Urinary bladder (tissue), 4 donors: Measurements from ENCODE around the gene HECTD2. TPM values are rescaled to one million over a fixed set of nuclear protein-coding genes. Genes with fewer than 3 reads are reported as not detected.
"Not testable (repeated sequence)": the region's sequence is repeated elsewhere in the genome, so short reads cannot be mapped to it uniquely, and the experiment has no call there.

ENCODE experiments used
- DNase-seq: peaks from one replicate; pipeline ENCODE4 v3.0.0-alpha.2; 2015; ENCODE audit errors: extremely low spot score
- H3K27ac ChIP-seq: one replicate; pipeline ENCODE4 v1.5.1; 2013; ENCODE audit warnings: low read depth, mild to moderate bottlenecking, moderate library complexity
- H3K36me3 ChIP-seq: one replicate; pipeline ENCODE4 v1.6.1; 2013; ENCODE audit warnings: mild to moderate bottlenecking, moderate library complexity; ENCODE audit not compliant: insufficient read depth
- H3K4me1 ChIP-seq: one replicate; pipeline ENCODE4 v1.6.1; 2013; ENCODE audit warnings: mild to moderate bottlenecking, moderate library complexity; ENCODE audit not compliant: insufficient read depth
- H3K4me3 ChIP-seq: one replicate; pipeline ENCODE4 v1.5.1; 2013; ENCODE audit warnings: low read depth, low read length
- WGBS: extraction: QIAGEN DNeasy Blood & Tissue Kit; methylation state at CpG from one replicate; pipeline ENCODE4 v1.1.7; 2013; 5-methylcytosine and 5-hydroxymethylcytosine counted together
- polyA plus RNA-seq: library from polyadenylated mRNA; stranded (reverse); fragments of 200-250 nt; gene quantifications from one replicate; pipeline ENCODE4 v1.2.3, GENCODE V29; 2013
- total RNA-seq: library from RNA; depleted of rRNA; stranded (reverse); fragments of >200 nt; gene quantifications from one replicate; pipeline ENCODE4 v1.2.3, GENCODE V29; 2014
- donor health status: healthy with polysubstance abuse.
- donor health status: healthy.

HECTD2 gene
- 100 TPM for total RNA-seq
- 11.9 TPM for polyA plus RNA-seq

GRCh38 chr10:91409869-91410637 is at the start of gene HECTD2:
HECTD2 (plus strand) TSS chr10:91410344; CDS start chr10:91410439, 95 bp downstream.
- peak within 1 kb of the TSS; percentile 68 for H3K4me3 ChIP-seq
- H3K36me3 ChIP-seq: no peaks in the 10 kb centered on the region
- H3K4me1 ChIP-seq: peaks cover 2% of the 10 kb centered on the region
- peak; percentile 74 for DNase-seq
- peak within 1 kb of the TSS; percentile 98 for H3K27ac ChIP-seq
- WGBS: under 1% methylated on average over 111 of the region's 111 CpGs

- Histone ChIP-seq H3K4me3 (no peak overlapping the region), H3K4me1 (no peaks in the 10 kb centered on the region), H3K36me3 (no peaks in the 10 kb centered on the region), H3K27ac (no peak overlapping the region)
- 68% methylated on average over 3 of the region's 3 CpGs for WGBS
- DNase-seq: no peak
Observed at GRCh38 chr10:91360461-91360860, 49.7 kb upstream of the HECTD2 start.

DNA sequence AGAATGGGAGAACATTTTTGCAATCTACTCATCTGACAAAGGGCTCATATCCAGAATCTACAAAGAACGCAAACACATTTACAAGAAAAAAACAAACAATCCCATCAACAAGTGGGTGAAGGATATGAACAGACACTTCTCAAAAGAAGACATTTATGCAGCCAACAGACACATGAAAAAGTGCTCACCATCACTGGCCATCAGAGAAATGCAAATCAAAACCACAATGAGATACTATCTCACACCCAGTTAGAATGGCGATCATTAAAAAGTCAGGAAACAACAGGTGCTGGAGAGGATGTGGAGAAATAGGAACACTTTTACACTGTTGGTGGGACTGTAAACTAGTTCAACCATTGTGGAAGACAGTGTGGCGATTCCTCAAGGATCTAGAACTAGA is 44.6 kb upstream of the HECTD2 start:
- WGBS: 94% methylated on average over 2 of the region's 3 CpGs
- H3K4me1 ChIP-seq, DNase-seq, H3K27ac ChIP-seq, H3K36me3 ChIP-seq, H3K4me3 ChIP-seq: not testable (repeated sequence)

DNA sequence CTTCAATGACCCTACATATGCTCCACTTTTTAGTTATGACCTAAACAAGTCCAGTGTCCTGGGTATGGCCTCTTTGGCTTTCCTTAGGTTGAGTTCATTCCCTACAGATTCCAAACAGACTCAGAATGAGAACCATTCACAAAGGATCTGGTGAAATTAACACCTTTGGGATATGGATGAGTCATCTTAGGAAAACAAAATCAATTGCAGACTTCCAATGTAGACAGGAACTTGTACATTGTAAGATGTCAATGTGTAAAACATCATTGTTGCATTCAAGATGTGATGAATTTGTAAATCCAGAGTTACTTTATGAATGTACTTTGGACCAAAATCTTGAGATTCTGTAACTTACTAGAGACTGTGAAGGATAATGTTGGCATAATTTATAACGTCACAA is 43.4 kb upstream of the HECTD2 start:
- WGBS: 37% methylated on average over 1 of the region's 1 CpG

GRCh38 chr10:91367127-91367531 is 43.0 kb upstream of the HECTD2 start:
- Histone ChIP-seq H3K4me1 (no peaks in the 10 kb centered on the region), H3K36me3 (no peaks in the 10 kb centered on the region), H3K4me3 (no peak overlapping the region), H3K27ac (no peak overlapping the region)
- no peak for DNase-seq

More for the DNA sequence above, 43.4 kb upstream of the HECTD2 start:
- H3K27ac ChIP-seq: no peak overlapping the region
- H3K4me1 ChIP-seq: no peaks in the 10 kb centered on the region
- no peaks in the 10 kb centered on the region for H3K36me3 ChIP-seq
- H3K4me3 ChIP-seq: no peak overlapping the region
- DNase-seq: no peak

DNA sequence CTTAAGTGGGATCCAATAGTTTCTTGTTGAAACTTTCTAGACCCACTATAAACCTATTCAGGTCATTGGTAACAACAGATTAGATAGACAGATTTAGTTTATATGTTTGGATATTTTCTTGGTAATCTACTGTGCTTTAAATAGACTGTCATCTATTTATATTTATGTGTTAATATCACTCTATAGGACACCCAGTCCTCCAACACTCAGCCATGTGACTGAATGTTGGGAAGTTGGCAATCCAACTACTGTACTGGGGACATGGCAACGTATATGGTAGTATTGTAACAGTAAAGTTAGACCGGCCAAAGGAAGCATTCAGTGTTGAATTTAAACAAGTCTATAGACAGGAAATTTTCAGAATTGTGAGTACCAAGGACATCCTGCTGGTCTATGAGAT is 42.6 kb upstream of the HECTD2 start:
- Histone ChIP-seq H3K4me1 (no peaks in the 10 kb centered on the region), H3K4me3 (no peak overlapping the region), H3K27ac (no peak overlapping the region), H3K36me3 (no peaks in the 10 kb centered on the region)
- no peak for DNase-seq
- WGBS: 59% methylated on average over 2 of the region's 2 CpGs

DNA sequence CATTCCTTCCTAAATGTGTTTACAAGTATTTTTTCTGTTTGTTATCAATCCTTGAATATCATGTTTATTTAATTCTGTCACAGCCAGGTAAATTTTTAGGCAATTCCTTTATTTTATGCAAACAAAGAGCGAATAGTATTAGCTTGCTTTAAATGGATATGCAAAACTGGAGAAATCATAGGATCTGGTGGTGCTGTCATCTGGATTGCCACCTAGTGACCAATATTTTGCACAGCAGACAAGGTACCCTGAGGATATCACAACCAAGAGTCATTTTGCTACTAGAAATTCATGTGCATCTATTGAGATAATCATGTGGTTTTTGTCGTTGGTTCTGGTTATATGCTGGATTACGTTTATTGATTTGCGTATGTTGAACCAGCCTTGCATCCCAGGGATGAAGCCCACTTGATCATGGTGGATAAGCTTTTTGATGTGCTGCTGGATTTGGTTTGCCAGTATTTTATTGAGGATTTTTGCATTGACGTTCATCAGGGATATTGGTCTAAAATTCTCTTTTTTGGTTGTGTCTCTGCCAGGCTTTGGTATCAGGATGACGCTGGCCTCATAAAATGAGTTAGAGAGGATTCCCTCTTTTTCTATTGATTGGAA is 40.1 kb upstream of the HECTD2 start:
- not testable (repeated sequence) for H3K27ac ChIP-seq, DNase-seq, H3K4me3 ChIP-seq, H3K4me1 ChIP-seq, H3K36me3 ChIP-seq
- 88% methylated on average over 6 of the region's 6 CpGs for WGBS

GRCh38 chr10:91374052-91374451 is 36.1 kb upstream of the HECTD2 start:
- DNase-seq: no peak
- H3K4me3 ChIP-seq: no peak overlapping the region
- H3K4me1 ChIP-seq: no peaks in the 10 kb centered on the region
- no peaks in the 10 kb centered on the region for H3K36me3 ChIP-seq
- H3K27ac ChIP-seq: no peak overlapping the region

GRCh38 chr10:91378061-91378460 is 32.1 kb upstream of the HECTD2 start:
- H3K4me1 ChIP-seq: no peaks in the 10 kb centered on the region
- no peak overlapping the region for H3K4me3 ChIP-seq
- no peak overlapping the region for H3K27ac ChIP-seq
- DNase-seq: peak; percentile 2
- no peaks in the 10 kb centered on the region for H3K36me3 ChIP-seq

DNA sequence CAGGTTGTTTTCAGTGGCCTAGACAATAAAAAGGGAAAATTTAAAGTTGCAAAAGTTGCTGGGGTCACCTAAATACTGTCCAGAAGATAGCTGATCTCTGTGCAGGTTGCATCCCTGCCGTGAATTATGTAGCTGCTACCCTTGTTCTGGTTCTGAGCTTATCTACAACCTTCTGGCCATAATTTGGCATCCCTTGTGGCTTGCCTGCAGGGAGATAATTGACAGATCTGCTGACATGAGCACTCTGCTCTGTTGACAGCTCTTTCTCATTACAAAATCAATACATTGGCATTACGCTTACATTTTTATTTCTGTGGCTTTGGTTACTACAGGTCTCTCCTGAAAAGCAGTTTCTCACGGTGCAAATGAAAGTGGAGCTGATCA is 29.3 kb upstream of the HECTD2 start:
- H3K4me3 ChIP-seq: no peak overlapping the region
- no peaks in the 10 kb centered on the region for H3K36me3 ChIP-seq
- H3K4me1 ChIP-seq: no peaks in the 10 kb centered on the region
- DNase-seq: no peak
- no peak overlapping the region for H3K27ac ChIP-seq
- 64% methylated on average over 3 of the region's 3 CpGs for WGBS

- Histone ChIP-seq H3K36me3 (no peaks in the 10 kb centered on the region), H3K27ac (no peak overlapping the region), H3K4me3 (no peak overlapping the region), H3K4me1 (no peaks in the 10 kb centered on the region)
- no peak for DNase-seq
- 53% methylated on average over 9 of the region's 9 CpGs for WGBS
Observed at GRCh38 chr10:91381257-91381891, 28.8 kb upstream of the HECTD2 start.

GRCh38 chr10:91385306-91386085 is 24.6 kb upstream of the HECTD2 start:
- no peaks in the 10 kb centered on the region for H3K36me3 ChIP-seq
- H3K4me3 ChIP-seq: no peak overlapping the region
- 39% methylated on average over 9 of the region's 9 CpGs for WGBS
- no peak for DNase-seq
- H3K27ac ChIP-seq: no peak overlapping the region
- H3K4me1 ChIP-seq: no peaks in the 10 kb centered on the region

DNA sequence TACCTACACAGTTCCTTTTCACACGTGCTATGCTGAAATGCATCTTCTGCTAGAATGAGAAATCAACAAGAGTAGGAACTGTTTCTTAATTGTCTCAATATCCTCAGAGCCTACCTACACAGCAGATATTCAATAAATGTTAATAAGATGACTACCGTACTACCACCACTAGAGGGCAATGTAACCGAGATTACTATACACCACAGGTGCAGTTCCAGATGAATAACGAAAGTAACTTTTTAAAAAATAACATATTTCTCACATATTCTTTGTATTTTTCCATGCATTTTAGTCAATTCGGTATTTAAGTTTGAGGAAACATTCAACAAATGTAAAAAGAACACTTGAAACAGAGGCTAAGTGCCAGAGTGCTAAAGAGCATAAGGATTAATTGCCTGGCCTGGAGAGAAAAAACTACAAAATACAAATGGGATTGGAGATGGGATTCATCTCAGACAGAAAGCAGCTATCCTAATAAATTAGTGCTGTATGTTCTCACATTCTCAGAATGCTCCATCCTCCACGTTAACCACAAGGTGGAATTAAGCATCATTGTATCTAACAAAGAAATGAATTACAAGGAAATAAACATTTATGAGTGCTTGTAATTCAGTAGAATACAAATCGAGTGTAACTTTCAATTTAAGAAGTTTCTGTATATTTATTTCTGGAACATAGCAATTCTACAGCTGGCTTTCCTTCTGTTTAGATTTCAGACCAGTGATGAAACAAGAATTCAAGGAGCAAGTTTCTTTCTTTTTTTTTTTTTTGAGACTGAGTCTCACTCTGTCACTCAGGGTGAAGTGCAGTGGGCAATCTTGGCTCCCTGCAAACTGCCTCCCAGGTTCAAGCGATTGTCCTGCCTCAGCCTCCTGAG is 20.3 kb upstream of the HECTD2 start:
- no peak overlapping the region for H3K4me3 ChIP-seq
- H3K4me1 ChIP-seq: no peaks in the 10 kb centered on the region
- no peak overlapping the region for H3K27ac ChIP-seq
- no peaks in the 10 kb centered on the region for H3K36me3 ChIP-seq
- no peak for DNase-seq
- WGBS: 12% methylated on average over 8 of the region's 8 CpGs
